Neural crest cell (in vitro differentiated cells): Measurements from ENCODE around the gene GALNS. TPM values are rescaled to one million over a fixed set of nuclear protein-coding genes. Genes with fewer than 3 reads are reported as not detected.

Source experiments
- DNase-seq: peaks from one replicate; pipeline ENCODE4 v3.0.0; 2021; ENCODE audit warnings: low read depth, mixed read lengths, low spot score
- H3K27ac Mint-ChIP-seq: one replicate; pipeline ENCODE4 v1.8.0; 2021; ENCODE audit warnings: mild to moderate bottlenecking, mixed read lengths; ENCODE audit not compliant: unreplicated experiment
- H3K27me3 Mint-ChIP-seq: 2 replicates; pipeline ENCODE4 v1.8.0; 2021; ENCODE audit warnings: low read depth, mild to moderate bottlenecking, mixed read lengths
- H3K36me3 Mint-ChIP-seq: 2 replicates; pipeline ENCODE4 v1.8.0; 2021; ENCODE audit warnings: low read depth, mild to moderate bottlenecking, mixed read lengths
- H3K4me1 Mint-ChIP-seq: 2 replicates; pipeline ENCODE4 v1.8.0; 2021; ENCODE audit warnings: mixed read lengths
- H3K4me3 Mint-ChIP-seq: one replicate; pipeline ENCODE4 v1.8.0; 2021; ENCODE audit warnings: mild to moderate bottlenecking, mixed read lengths
- H3K9me3 Mint-ChIP-seq: 2 replicates; pipeline ENCODE4 v1.8.0; 2021; ENCODE audit warnings: mixed read lengths
- total RNA-seq: library from RNA; stranded (reverse); gene quantifications from 2 replicates; pipeline ENCODE4 v1.2.1, GENCODE V29; 2021
- TF ChIP-seq, protein P1 (sequence below): fragments of 200-600 bp; sonication (generic); conservative IDR thresholded peaks from 2 replicates; pipeline ENCODE4 v1.5.0; 2021; ENCODE audit warnings: antibody characterized with exemption, mild to moderate bottlenecking

Gene GALNS
- total RNA-seq, 1 donor from 2014 or later = 19.7 TPM

GRCh38 chr16:88861359-88861758, 4.6 kb upstream of the GALNS start:
- Mint-ChIP-seq H3K27me3 (no peaks in the 10 kb centered on the region), H3K4me3 (peak overlapping the region; percentile 54), H3K9me3 (no peaks in the 10 kb centered on the region), H3K27ac (no peak overlapping the region), H3K4me1 (peaks cover 7% of the 10 kb centered on the region), H3K36me3 (no peaks in the 10 kb centered on the region)
- TF ChIP-seq, protein P1, sequence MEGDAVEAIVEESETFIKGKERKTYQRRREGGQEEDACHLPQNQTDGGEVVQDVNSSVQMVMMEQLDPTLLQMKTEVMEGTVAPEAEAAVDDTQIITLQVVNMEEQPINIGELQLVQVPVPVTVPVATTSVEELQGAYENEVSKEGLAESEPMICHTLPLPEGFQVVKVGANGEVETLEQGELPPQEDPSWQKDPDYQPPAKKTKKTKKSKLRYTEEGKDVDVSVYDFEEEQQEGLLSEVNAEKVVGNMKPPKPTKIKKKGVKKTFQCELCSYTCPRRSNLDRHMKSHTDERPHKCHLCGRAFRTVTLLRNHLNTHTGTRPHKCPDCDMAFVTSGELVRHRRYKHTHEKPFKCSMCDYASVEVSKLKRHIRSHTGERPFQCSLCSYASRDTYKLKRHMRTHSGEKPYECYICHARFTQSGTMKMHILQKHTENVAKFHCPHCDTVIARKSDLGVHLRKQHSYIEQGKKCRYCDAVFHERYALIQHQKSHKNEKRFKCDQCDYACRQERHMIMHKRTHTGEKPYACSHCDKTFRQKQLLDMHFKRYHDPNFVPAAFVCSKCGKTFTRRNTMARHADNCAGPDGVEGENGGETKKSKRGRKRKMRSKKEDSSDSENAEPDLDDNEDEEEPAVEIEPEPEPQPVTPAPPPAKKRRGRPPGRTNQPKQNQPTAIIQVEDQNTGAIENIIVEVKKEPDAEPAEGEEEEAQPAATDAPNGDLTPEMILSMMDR = no peak
- DNase-seq = no peak

- Mint-ChIP-seq H3K4me3 (peak overlapping the region; percentile 77), H3K4me1 (peaks cover 11% of the 10 kb centered on the region), H3K27me3 (no peaks in the 10 kb centered on the region), H3K9me3 (no peaks in the 10 kb centered on the region), H3K27ac (no peak overlapping the region), H3K36me3 (no peaks in the 10 kb centered on the region)
- TF ChIP-seq, protein P1 = no peak
- DNase-seq = no peak
Observed at GRCh38 chr16:88859381-88860091, 2.8 kb upstream of the GALNS start.

DNA sequence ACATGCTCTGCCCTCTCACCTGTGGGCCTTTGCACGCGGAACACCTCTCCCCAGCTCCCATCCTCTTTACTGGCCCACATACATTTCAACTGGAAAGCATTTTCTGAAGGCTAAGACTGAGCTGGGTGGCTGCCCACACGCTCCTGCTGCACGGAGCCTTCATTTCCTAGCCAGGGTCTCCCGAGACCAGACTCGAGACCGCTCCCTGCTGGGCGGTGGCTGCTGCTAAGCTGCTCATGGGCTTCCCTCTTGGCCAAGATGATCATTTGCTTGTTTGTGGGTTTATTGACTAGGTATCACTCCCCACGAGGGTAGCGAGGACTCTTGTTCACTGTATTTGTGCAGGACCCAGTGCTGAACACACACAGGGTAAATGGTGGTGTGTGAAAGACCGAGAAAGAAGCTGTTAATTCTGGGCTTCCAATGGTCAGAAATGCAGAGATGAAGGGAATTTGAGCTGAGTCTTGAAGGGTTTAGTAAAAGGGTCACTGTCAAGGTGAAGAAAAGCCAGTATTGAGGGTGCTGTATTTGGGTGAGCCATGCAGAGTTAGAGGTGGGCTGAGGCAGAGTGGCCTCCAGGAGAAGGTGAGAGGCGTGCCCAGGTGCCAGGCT, 1.1 kb upstream of the GALNS start:
- peaks cover 11% of the 10 kb centered on the region for H3K4me1 Mint-ChIP-seq
- DNase-seq = peak; percentile 63
- peak overlapping the region; percentile 94 for H3K27ac Mint-ChIP-seq
- H3K9me3 Mint-ChIP-seq = no peaks in the 10 kb centered on the region
- H3K36me3 Mint-ChIP-seq = no peaks in the 10 kb centered on the region
- TF ChIP-seq, protein P1 = peak; percentile 74
- H3K27me3 Mint-ChIP-seq = no peaks in the 10 kb centered on the region
- peak overlapping the region; percentile 99 for H3K4me3 Mint-ChIP-seq

DNA sequence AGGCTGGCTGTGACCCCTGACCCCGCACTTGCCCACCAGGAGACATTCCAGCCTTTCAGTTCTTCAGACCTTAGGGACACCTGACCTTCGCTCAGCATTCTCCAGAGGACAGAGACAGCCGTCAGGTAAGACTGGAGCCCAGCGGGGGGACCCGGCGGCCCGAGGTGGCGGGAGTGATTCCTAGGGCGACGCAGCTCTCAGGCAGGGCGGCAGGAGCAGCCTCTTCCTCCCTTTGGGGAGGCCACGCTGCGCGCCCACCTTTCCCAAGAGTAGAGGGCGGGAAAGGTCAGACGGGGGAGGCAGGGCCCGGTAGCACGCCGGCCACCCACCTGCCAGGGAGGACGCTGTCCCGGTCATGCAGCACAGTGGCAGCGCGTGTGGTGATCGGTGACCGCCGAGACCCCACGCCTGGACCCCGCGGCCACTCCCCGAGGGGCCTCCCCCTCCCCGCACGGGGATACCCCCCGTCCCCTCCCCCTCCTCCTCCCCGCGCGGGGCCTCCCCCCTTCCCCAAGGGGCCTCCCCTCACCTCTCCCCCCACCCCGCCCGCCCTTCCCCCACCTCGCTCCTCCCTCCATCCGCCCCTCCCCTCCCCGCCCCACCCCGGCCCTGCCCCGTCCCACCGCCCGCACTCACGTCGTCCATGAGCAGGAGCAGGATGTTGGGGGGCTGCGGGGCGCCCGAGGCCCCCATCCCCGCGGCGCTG, 472 bp downstream of the GALNS start:
- peaks cover 15% of the 10 kb centered on the region for H3K4me1 Mint-ChIP-seq
- H3K27me3 Mint-ChIP-seq = no peaks in the 10 kb centered on the region
- TF ChIP-seq, protein P1 = no peak
- peak; percentile 7 for DNase-seq
- H3K36me3 Mint-ChIP-seq = no peaks in the 10 kb centered on the region
- no peaks in the 10 kb centered on the region for H3K9me3 Mint-ChIP-seq
- H3K27ac Mint-ChIP-seq = no peak overlapping the region
- H3K4me3 Mint-ChIP-seq = peak overlapping the region; percentile 84

DNA sequence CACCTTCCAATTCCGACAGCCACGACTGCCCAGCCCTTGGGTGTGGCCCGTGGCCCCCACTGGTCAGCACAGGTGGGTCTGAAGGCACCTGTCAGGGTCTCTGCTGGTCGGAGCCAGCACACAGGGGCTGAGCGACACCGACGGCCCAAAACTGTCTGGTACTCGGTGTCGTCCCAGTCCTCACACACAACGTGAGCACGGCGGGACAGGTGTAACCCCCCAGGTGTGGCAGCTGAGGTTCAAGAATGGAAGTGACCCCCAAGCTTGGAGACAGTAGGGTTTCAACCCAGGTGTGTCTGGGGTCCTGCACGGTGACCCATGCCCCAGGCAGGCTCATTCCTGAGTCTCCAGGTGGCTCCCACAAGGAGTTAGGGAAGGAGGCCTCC, 1.0 kb downstream of the GALNS start:
- H3K9me3 Mint-ChIP-seq = no peaks in the 10 kb centered on the region
- peak overlapping the region; percentile 84 for H3K4me3 Mint-ChIP-seq
- peaks cover 15% of the 10 kb centered on the region for H3K4me1 Mint-ChIP-seq
- H3K27me3 Mint-ChIP-seq = no peaks in the 10 kb centered on the region
- DNase-seq = no peak
- H3K27ac Mint-ChIP-seq = no peak overlapping the region
- TF ChIP-seq, protein P1 = no peak
- H3K36me3 Mint-ChIP-seq = no peaks in the 10 kb centered on the region
